HepG2 (cell line): ENCODE measurements around the gene TMEM209. TPM values are rescaled to one million over a fixed set of nuclear protein-coding genes. Genes with fewer than 3 reads are reported as not detected.

Experiments
- ARNT ChIP-seq: fragments of 450-650 bp; IDR thresholded peaks from 2 replicates; pipeline ENCODE4 v1.6.1; 2017
- BCL6 ChIP-seq: IDR thresholded peaks from 2 replicates; pipeline ENCODE4 v1.6.1; 2016; ENCODE audit warnings: missing genetic modification reagents, missing compliant biosample characterization
- CENPBD1 ChIP-seq: sonication (generic); formaldehyde crosslinking; IDR thresholded peaks from 2 replicates; pipeline ENCODE4 v1.8.0; 2022; ENCODE audit warnings: missing genetic modification reagents, low read depth, mild to moderate bottlenecking, borderline replicate concordance
- ELF3 ChIP-seq: IDR thresholded peaks from 2 replicates; pipeline ENCODE4 v1.6.1; 2016; ENCODE audit warnings: missing genetic modification reagents, missing compliant biosample characterization
- HDAC2 ChIP-seq: sonication (generic); formaldehyde crosslinking; IDR thresholded peaks from 2 replicates; pipeline ENCODE4 v1.4.0; 2020; ENCODE audit warnings: missing genetic modification reagents
- HNF4G ChIP-seq, 2 experiments: sonication (generic) in 1 of 2; formaldehyde crosslinking in 1 of 2; IDR thresholded peaks; 2 replicates each; pipeline versions ENCODE4 v1.4.0 to v1.6.1; 2011 to 2020; ENCODE audit warnings: borderline replicate concordance in 2 of 2, low read depth in 2 of 2, mild to moderate bottlenecking in 2 of 2, low read length in 1 of 2, missing genetic modification reagents in 1 of 2, moderate library complexity in 1 of 2
- PATZ1 ChIP-seq: sonication (generic); formaldehyde crosslinking; IDR thresholded peaks from 2 replicates; pipeline ENCODE4 v1.4.0; 2020; ENCODE audit warnings: missing genetic modification reagents
- ZBTB42 ChIP-seq: sonication (generic); formaldehyde crosslinking; IDR thresholded peaks from 2 replicates; pipeline ENCODE4 v1.5.0; 2020; ENCODE audit warnings: mild to moderate bottlenecking, missing genetic modification reagents
- ZGPAT ChIP-seq: IDR thresholded peaks from 2 replicates; pipeline ENCODE4 v1.6.1; 2016; ENCODE audit warnings: mild to moderate bottlenecking
- ZNF280B ChIP-seq: sonication (generic); formaldehyde crosslinking; IDR thresholded peaks from 2 replicates; pipeline ENCODE4 v1.5.0; 2020; ENCODE audit warnings: missing genetic modification reagents, mild to moderate bottlenecking, borderline replicate concordance
- ZNF646 ChIP-seq: sonication (generic); formaldehyde crosslinking; IDR thresholded peaks from 2 replicates; pipeline ENCODE4 v1.9.0; 2021; ENCODE audit warnings: mild to moderate bottlenecking, missing genetic modification reagents
- ZNF740 ChIP-seq: sonication (generic); formaldehyde crosslinking; IDR thresholded peaks from 2 replicates; pipeline ENCODE4 v1.4.0; 2020; ENCODE audit warnings: missing genetic modification reagents
- polyA plus RNA-seq, 8 experiments: library from polyadenylated mRNA; depleted of rRNA in 3 of 8; stranded (reverse) in 7 of 8; unstranded in 1 of 8; fragments of >200 nt; fragmentation: Illumina TruSeq in 4 of 8; extraction: Trizol in 4 of 8; gene quantifications; 2 replicates each; pipeline versions ENCODE4 v1.2.1 to v1.2.3, GENCODE V29; 2011 to 2016; ENCODE audit warnings: low read depth in 4 of 8, missing spikeins in 1 of 8, mixed read lengths in 1 of 8; ENCODE audit not compliant: insufficient read depth in 1 of 8
- total RNA-seq, 5 experiments: library from RNA; depleted of rRNA; stranded (reverse); fragments of >200 nt; fragmentation: Illumina TruSeq; extraction: Trizol; gene quantifications; 2 replicates each; pipeline ENCODE4 v1.2.3, GENCODE V29; 2016; ENCODE audit warnings: low read depth in 1 of 5

TMEM209 gene
- total and polyA plus RNA-seq, 2 of the 13 experiments (the other 11 are each of a cell fraction or from before 2014, with no cell fraction given), result 14.5 to 15.6 TPM

GRCh38 chr7:130144312-130145171 is 60.7 kb downstream of the TMEM209 start (continued):
- no peak for TF ChIP-seq ZNF280B
- TF ChIP-seq PATZ1, result peak; percentile 67
- peak; percentile 41; the same call in 1 of the 2 replicates for TF ChIP-seq ZGPAT (CRISPR knock-in tag)
- TF ChIP-seq ELF3 (CRISPR knock-in tag), result peak; percentile 70
- no peak for TF ChIP-seq ZNF740 (CRISPR knock-in tag)
- TF ChIP-seq ZNF646, result 0 out of 2 replicates have a peak, but pooled peaks have one; percentile 2
- TF ChIP-seq HDAC2 (CRISPR knock-in tag), result 0 out of 2 replicates have a peak, but pooled peaks have one; percentile 25
- TF ChIP-seq CENPBD1, result no peak
- peak; percentile 73 for TF ChIP-seq HNF4G (IDR thresholded peaks at IDR 0.05; ENCODE audit: borderline replicate concordance, low read depth, low read length)
- 0 out of 2 replicates have a peak, but pooled peaks have one; percentile 46 for TF ChIP-seq HNF4G (CRISPR knock-in tag; IDR thresholded peaks at IDR 0.05; ENCODE audit: borderline replicate concordance, low read depth)
- TF ChIP-seq ZBTB42 (CRISPR knock-in tag), result no peak
- TF ChIP-seq ARNT, result no peak
- 0 out of 2 replicates have a peak, but pooled peaks have one; percentile 16 for TF ChIP-seq BCL6 (CRISPR knock-in tag)
